ENCODE measurements around the gene LCMT2. TPM values are rescaled to one million over a fixed set of nuclear protein-coding genes. Genes with fewer than 3 reads are reported as not detected.
"Not testable (repeated sequence)": the region's sequence is repeated elsewhere in the genome, so short reads cannot be mapped to it uniquely, and the experiment has no call there.

LCMT2 gene
- total RNA-seq, 2 donors from 2014 or later = 5.5 to 7.4 TPM

DNA sequence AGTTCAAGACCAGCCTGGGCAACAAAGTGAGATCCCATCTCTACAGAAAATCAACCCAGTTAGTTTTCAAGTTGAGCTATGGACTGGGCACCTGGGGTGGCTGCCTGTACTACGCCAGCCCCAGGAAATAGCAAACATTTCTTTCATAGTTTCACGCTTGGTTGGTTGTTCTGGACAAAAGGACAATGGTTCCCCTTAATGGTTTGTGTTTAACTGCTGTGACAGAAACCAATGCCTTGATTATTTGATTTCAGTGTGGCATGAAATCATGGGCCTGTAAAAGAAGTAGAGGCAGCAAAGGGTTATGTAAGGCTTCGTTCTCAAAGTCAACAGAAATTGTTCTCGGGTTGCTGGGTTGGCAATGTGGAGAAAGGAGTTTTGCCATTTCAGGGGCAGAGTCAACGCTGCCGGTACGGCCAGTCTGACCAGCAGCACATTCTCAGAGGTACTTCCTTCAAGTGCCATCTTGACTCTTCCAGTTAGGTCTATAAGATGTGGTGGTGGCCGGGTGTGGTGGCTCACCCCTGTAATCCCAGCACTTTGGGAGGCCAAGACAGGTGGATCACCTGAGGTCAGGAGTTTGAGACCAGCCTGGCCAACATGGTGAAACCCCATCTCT, 12.7 kb downstream of the LCMT2 start:
- intact Hi-C loops (cut with DNase I) = no loop called here
- no peak for DNase-seq (ENCODE audit: low spot score)

GRCh38 chr15:43316971-43317346, 13.4 kb downstream of the LCMT2 start:
- DNase-seq (ENCODE audit: low spot score) = no peak

DNA sequence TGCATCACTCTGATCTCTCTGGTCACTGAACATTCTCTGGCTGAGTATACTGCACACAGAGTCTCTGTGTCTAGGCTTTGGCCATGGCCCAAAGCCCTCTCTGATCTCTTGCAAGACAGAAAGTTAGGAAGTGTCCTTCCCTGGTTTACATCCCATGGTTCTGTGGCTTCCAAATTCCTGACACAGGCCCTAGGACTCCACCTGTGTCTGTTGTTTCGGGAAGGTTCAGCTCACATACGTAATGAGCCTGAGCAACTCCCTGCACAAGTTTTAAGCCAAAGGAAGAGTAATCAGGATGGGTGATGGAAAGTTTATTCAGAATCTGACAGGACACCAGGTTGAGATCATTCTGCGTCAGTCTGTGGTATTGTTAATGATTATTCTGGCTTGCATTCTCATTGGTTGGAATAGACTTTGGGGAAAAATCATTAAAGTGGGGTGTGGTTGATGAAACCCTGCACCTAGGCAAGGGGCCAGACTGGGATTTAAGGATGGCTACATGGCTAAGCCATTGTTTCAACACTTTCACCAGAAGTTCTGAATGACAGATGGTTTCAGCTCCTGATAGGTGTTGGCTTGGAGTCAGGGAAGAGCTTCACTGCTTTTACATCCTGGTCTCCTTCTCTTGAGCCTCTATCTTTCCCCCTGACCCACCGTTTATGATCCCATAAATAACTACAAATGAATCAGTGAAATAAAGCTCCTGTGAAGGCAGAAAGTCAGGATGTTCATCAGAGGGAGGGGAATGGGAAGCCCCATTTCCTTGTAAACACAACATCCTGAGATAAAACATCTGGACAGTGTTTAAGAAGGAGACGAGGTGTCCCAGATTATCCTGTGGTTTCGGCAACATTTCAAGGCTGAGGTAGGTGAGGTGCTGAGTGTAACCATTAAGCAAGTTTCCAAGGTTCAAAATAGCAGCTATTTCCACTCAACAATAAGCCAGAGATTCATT, 14.1 kb downstream of the LCMT2 start:
- intact Hi-C loops (cut with DNase I) = no loop called here
- DNase-seq (ENCODE audit: low spot score) = no peak

More at GRCh38 chr15:43316971-43317346, 13.4 kb downstream of the LCMT2 start:
- intact Hi-C loops (cut with DNase I) = no loop called here

- intact Hi-C loops (cut with DNase I) = no loop called here
- no peak for DNase-seq (ENCODE audit: low spot score)
Measured at GRCh38 chr15:43314171-43314570, 16.2 kb downstream of the LCMT2 start.

- intact Hi-C loops (cut with DNase I) = no loop called here
Measured at GRCh38 chr15:43312378-43312777, 18.0 kb downstream of the LCMT2 start.

GRCh38 chr15:43302205-43302817, 28.1 kb downstream of the LCMT2 start, which contains the start of gene TGM7:
TSS of gene TGM7 (minus strand) at chr15:43302255.
- intact Hi-C loops (cut with DNase I) = no loop called here

More at GRCh38 chr15:43312378-43312777, 18.0 kb downstream of the LCMT2 start:
- no peak for DNase-seq (ENCODE audit: low spot score)

GRCh38 chr15:43299884-43300283, 30.5 kb downstream of the LCMT2 start:
- intact Hi-C loops (cut with DNase I) = no loop called here
- no peak for DNase-seq (ENCODE audit: low spot score)

More at GRCh38 chr15:43302205-43302817, 28.1 kb downstream of the LCMT2 start, which contains the start of gene TGM7:
- DNase-seq (ENCODE audit: low spot score) = no peak

GRCh38 chr15:43299411-43299810, 31.0 kb downstream of the LCMT2 start:
- no peak for DNase-seq (ENCODE audit: low spot score)
- intact Hi-C loops (cut with DNase I) = no loop called here

DNA sequence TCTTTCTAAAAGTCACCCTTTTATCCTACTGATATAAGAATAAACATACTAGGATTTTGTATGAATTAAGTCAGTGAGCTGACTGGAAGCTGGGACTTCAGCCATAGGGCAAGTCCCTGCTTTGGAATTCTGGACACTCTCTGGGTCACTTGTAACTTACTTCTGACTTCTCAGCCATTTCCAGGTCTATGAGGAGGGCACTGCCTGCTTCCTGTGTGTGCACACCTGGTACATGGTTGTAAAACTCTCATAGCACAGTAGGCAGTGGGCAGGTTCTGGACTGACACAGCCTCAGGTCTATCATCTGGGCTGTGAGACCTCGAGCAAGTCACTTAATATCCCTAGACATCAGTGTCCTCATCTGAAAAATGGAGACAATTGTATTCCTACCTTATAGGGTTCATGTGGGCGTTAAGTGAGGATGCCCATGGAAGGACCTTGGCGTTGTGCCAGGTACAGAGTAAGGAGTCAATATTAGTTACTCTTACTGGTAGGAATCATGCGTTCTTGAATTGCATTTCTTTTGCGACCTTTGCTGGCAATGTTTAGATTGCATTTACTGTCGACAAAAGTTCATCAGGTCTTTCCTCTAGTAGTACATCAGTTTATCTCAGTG, 36.2 kb downstream of the LCMT2 start:
- intact Hi-C loops (cut with DNase I) = no loop called here
- DNase-seq (ENCODE audit: low spot score) = no peak

DNA sequence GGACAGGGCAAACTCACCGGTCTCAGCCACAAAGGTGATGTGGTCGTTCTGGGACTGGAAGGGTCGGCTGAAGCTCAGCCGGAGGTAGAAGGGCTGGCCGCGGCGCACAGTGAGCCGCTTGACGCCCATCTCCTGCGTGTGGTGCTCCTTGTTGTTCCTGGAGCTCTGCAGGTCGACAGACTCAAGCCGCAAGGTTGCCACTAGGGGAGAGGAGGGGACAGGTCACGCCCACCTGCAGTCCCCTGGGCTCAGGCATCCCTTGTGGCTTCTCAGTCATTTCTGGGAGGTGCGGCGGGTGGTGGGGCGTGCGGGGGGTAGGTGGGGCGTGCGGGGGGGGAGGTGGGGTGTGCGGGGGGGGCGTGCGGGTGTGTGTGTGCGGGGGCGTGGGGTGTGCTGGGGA, 36.9 kb downstream of the LCMT2 start:
- no peak for DNase-seq (ENCODE audit: low spot score)
- intact Hi-C loops (cut with DNase I) = no loop called here

DNA sequence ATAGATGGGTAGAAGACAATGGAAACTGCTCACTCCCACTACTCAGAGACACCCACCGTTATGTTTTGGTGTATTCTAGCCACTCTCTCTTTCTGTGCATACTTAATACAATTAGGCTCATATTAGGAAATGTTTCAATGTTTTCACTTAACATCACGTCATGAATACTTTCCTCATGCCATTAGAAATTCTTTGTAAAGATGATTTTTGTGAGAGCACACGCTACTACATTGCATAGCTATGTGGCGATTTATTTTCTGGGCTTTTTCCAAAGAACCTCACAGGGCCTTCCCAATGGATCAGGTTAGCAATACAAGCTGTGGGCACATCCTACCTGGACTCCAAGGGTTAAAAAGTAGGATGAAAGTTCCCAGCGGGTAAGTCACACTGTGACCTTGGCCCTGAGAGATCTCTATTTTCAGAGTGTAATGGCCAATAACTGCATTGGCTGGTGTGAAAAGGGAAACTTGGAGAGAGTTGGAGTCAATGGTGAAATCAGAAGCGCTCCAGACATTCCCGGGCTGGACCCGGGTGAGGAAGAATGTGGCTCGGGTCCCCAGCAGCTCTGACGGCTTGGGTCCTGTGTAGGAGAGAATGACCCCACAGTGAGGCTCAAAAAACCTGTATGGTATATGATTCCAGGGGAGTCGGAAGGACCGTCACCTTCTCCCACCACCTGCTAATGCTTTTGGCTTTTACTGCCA, 37.8 kb downstream of the LCMT2 start:
- intact Hi-C loops (cut with DNase I) = no loop called here
- no peak for DNase-seq (ENCODE audit: low spot score)

DNA sequence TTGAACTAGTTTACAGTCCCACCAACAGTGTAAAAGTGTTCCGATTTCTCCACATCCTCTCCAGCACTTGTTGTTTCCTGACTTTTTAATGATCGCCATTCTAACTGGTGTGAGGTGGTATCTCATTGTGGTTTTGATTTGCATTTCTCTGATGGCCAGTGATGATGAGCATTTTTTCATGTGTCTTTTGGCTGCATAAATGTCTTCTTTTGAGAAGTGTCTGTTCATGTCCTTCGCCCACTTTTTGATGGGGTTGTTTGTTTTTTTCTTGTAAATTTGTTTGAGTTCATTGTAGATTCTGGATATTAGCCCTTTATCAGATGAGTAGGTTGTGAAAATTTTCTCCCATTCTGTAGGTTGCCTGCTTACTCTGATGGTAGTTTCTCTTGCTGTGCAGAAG, 40.7 kb downstream of the LCMT2 start:
- DNase-seq (ENCODE audit: low spot score); intact Hi-C loops (cut with DNase I): not testable (repeated sequence)

GRCh38 chr15:43287254-43287653, 43.1 kb downstream of the LCMT2 start:
- intact Hi-C loops (cut with DNase I) = no loop called here
- DNase-seq (ENCODE audit: low spot score) = no peak

DNA sequence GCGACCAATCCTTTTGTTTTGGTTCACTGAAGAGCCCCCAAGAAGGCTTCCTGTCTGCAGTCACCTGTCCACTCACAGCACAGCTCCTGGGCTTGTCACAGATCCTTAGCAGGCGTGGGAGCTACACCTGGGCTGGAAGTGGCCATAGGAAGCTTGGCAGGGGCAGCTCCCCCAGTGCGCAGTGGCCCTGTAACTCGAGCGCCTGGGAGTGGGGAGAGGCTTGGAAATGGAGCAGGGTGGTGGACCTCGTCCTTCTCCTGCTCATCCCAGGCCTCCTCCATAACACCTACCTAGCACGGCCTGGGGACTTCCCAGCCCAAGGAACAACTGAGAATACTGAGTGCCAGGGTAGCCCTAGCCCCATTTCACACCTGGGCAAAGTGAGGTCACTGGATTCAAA, 44.3 kb downstream of the LCMT2 start:
- no peak for DNase-seq (ENCODE audit: low spot score)
- intact Hi-C loops (cut with DNase I) = no loop called here

- intact Hi-C loops (cut with DNase I) = loop anchor here in 1 of 2 donors (2.0 kb wide), 1 partner anchor 59 kb away; no protein-coding TSS in a partner anchor
- DNase-seq (ENCODE audit: low spot score) = no peak
Measured at GRCh38 chr15:43285609-43286037, 44.8 kb downstream of the LCMT2 start.

DNA sequence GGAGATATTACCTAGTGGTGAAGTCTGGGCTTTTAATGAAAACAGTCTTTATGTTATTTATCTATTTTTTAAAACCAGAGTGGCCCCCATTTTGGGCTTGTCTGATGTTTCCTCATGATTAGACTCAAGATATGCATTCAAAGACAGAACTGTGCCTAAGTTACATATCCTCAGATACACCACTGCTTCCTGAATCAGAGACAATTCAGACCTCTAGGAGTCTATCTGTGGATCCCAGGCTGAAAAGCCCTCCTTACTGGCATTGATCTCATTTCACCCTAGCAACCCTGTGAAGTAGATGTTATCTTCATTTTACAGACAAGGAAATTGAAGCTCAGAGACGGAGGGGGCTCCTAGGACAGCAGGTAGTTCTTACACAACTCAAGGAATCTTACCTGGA, 46.8 kb downstream of the LCMT2 start:
- DNase-seq (ENCODE audit: low spot score) = no peak
- intact Hi-C loops (cut with DNase I) = no loop called here

- intact Hi-C loops (cut with DNase I) = no loop called here
- DNase-seq (ENCODE audit: low spot score) = no peak
Measured at GRCh38 chr15:43281926-43282602, 48.3 kb downstream of the LCMT2 start.

- DNase-seq (ENCODE audit: low spot score) = no peak
- intact Hi-C loops (cut with DNase I) = no loop called here
Measured at GRCh38 chr15:43280996-43281395, 49.4 kb downstream of the LCMT2 start.
